Stimulated activated CD4-positive, alpha-beta T cell treated with anti-CD3 and anti-CD28 coated beads, Interleukin-4, amount 100 ng/mL, for 1 hour (primary cell): ENCODE results near the gene OR10T2.
"Not testable (repeated sequence)": the region's sequence is repeated elsewhere in the genome, so short reads cannot be mapped to it uniquely, and the experiment has no call there.

ENCODE experiments used
- DNase-seq: peaks from one replicate; pipeline ENCODE4 v3.0.0-alpha.2; 2020

The OR10T2 gene, protein sequence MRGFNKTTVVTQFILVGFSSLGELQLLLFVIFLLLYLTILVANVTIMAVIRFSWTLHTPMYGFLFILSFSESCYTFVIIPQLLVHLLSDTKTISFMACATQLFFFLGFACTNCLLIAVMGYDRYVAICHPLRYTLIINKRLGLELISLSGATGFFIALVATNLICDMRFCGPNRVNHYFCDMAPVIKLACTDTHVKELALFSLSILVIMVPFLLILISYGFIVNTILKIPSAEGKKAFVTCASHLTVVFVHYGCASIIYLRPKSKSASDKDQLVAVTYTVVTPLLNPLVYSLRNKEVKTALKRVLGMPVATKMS

DNA sequence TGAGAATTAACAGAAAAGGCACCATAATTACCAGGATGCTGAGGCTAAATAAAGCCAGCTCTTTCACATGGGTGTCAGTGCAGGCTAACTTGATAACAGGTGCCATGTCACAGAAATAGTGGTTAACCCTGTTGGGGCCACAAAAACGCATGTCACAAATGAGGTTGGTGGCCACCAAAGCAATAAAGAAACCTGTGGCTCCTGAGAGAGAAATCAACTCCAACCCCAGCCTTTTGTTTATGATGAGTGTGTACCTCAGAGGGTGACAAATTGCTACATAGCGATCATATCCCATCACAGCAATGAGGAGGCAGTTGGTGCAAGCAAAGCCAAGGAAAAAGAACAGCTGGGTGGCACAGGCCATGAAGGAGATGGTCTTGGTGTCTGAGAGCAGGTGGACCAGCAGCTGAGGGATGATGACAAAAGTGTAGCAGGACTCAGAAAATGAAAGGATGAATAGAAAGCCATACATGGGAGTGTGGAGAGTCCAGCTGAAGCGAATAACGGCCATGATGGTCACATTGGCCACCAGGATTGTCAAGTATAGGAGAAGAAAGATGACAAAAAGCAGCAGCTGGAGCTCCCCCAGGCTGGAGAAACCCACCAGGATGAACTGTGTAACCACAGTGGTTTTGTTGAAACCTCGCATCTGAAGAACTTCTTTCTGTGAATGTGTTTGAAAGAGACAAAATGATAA lies at the start of gene OR10T2:
Gene OR10T2, minus strand, starts transcription at position 649 of the 697 bp plus-strand sequence. Its CDS starts 0 bp downstream, at position 649.
- no peak for DNase-seq

DNA sequence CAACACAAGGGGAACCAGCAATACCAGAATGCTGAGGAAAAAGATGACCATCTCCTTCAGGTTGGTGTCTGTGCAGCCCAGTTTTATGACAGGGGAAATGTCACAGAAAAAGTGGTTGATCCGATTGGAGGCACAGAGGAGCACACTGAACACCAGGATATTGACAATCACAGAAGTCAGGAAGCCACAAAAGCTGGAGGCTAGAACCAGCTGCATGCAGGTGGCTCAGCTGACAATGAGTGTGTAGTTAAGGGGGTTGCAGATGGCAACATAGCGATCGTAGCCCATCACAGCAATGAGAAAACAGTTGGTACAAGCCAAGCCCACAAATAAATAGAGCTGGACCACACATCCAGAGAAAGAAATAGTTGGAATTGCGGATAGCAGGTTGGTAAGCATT lies 46.1 kb upstream of the OR10T2 start:
- DNase-seq: no peak

DNA sequence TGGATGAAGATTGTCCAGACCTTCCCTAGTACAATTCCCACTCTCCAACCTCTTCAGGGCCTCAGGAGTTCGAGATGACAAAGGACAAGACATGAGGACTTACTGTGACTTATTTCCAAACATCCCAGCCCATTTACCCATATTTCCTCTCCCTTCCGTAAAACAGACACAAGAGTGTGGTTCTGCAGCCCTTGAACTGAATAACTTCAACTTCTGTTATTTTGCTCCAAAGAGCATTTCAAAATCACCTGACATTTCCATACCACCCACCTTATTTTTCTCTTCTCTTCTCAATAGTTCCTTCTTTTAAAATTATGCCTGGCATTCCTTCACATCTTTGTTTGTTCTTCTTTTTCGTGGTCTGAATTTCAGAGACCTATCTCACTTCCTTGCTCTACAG lies 35.5 kb upstream of the OR10T2 start:
- DNase-seq: no peak

DNA sequence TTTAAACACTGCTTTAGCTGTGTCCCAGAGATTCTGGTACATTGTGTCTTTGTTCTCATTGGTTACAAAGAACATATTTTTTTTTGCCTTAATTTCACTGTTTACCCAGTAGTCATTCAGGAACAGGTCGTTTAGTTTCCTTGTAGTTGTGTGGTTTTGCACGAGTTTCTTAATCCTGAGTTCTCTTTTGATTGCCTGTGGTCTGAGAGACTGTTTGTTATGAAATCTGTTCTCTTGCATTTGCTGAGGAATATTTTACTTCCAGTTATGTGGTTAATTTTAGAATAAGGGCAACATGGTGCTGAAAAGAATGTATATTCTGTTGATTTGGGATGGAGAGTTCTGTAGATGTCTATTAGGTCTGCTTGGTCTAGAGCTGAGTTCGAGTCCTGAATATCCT lies 30.9 kb upstream of the OR10T2 start:
- DNase-seq: not testable (repeated sequence)

DNA sequence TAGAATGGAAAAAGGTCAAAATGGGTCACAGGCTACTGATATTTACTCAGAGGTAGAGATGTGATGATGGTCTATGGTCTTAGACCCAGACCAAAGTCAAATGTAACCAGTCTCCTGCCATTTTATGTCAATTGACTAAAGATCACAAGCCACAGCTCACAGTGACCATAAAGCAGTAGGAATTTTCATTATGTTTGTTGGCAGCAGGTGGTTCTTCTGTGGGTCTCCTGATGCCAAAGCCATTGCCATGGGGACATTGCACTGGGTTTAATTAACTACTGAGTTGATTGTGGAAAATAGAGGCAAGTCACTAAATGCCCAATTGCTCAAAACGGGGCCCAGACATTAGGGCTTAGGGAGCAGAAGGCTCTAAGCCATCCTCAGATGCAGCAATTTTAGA lies 26.9 kb upstream of the OR10T2 start, which contains the start of gene OR10K2:
Gene OR10K2, minus strand, starts transcription at position 101 of the 400 bp plus-strand sequence. CDS start 5,371 bp downstream, outside the sequence.
- DNase-seq: no peak

DNA sequence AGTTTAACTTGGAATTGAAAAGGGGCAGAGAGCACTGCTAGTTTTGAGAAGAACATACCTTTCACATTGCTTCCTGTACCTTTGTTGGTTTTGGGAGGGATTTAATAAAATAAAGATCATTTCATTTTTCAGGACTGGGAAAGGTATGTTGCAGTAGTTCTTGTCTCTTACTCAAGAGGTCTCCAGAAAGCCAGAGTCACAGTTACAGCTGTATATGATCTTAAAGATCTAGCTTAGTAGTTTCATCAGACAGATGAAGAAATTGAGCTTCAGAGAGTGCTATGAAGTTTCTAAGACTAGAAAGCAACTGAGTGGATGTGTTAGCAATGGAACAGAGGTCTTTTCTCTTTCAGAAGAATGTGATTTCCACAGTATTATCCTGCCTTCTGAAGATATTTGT lies 25.8 kb upstream of the OR10T2 start:
- DNase-seq: no peak

DNA sequence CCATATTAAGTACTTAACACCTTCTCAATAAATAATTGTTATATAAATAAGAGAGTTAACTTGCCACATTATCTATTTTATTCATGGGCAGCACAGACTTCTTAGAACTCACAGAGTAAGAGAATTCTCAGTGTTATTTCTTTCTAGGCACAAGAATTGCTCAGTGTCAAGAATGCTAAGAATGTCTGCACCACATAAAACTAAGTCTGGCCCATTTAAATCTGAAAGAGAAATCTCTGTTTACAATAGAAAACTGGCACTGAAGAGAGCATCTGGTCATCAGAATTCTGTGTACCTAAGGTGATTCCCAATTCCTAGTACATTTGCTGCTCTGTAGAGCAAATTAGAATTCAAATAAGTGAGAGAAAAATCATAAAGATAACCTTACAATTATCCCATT lies 22.9 kb upstream of the OR10T2 start:
- DNase-seq: no peak

DNA sequence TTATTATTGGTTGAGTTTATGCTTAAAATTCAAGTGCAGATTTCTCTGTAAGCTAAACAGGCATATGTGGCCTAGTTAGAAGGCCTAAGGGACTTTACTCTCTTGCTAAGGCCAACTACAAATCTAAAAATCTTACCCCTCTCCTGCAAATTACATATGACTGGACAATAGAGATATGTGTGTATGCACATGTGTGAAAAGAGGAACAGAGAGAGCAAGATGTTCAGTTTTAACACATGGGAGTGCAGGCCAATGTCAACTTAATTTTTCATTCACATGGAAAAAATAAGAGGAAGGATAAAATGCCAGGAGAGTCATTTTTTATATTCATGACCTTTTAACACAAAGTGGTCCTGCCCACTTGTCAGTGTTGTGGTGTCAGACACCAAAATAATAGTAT lies 18.3 kb upstream of the OR10T2 start:
- no peak for DNase-seq

DNA sequence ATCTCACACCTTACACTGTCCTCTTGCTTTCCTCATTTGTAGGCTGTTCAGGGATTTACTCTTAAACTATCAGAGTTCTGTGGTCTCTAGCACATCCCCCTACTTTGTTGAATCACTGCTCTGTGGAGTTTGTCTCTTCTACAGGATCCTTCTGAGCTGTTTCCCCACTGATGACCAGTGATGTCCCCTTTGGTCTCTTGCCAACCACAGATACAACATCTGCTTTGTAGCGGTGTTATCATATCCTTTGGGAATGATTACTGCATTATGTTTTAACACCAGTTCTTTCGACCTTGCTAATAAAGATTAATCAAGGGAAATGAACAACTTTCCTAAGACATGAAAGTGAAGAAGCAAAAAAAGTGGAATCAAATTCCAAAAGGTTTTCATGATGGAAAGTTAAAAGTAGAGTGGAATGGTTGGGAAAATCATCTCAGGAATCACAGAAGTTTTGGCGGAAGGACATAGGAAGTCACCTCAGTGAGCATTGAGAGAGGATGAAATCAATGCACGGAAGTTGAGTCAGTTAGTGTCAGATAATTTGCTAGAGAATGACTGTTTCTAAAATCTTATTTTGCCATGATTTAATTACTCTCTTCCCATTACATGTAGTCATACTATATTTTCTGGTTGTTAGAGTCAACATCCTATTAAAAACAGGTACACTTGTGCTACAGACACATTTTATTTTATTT lies 15.5 kb upstream of the OR10T2 start:
- DNase-seq: no peak

DNA sequence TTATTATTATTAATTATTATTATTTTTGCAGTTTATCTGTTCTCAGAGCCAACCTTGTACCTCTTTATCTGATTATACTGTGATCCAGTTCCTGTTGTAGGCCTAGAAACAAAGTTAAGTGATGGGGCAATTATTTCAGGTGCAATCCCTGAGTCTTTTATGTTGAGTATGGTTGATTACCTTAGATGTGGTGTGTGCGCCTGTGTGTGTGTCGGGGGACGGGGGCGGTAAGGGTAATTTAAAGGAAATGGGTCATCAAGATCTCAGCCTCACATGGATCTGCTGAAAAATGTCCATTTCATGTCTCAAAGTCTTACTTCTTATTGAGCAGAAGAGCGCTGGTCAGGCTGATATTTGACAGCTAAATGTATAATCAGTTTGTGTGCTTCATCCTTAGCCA lies 7.8 kb upstream of the OR10T2 start:
- no peak for DNase-seq

DNA sequence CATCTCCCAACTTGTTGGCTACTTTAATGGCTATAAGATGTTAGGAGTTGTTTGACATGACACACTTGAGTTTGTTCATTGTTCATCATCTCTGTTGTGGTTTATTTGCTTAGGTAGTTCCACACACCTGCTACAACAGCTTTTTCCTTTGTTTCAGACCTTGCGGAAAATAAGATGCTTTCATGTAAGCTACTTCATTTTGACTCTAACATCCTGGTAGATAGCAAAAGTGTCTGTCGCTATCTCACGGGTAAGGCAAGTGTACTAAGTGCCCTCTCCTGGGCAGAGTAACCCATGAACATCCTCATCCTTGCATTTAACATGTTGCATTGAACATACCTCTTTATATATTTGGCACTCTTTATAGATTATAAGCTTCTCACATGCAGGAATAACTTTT lies 1.6 kb upstream of the OR10T2 start:
- no peak for DNase-seq

DNA sequence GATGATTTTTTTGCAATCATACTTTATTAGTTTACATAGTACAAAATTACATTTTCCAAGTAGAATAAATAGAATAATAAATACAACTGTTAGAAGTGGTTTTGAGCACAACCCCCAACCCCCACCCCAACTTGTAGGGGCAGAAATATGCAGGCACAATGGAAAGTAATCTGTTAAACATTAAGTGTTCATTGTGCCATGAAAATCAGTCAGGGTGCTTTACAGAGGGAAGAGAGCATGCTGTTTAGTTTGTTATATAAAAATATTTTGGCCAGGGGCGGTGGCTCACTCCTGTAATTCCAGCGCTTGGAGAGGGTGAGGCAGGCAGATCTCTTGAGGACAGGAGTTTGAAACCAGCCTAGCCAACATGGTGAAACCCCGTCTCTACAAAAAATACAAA lies 2.6 kb downstream of the OR10T2 start:
- DNase-seq: no peak

DNA sequence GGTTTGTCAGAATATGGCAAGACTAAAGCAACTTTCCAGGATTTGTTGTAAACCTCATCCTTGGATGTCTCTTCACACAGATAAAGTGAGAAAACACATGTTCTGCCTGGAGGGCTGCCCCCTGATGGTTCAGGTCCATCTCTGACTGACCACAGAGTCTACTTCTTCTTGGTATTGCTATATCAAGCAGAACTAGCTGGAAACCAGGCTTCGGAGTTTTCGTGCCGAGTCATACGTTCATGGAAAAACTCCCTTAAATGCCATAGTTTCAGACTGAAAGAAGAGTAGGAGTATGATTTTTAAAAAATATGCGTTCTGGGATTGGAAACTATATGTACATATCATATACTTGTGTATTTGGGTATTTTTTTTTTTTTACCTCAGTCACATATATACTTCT lies 5.8 kb downstream of the OR10T2 start:
- DNase-seq: no peak

DNA sequence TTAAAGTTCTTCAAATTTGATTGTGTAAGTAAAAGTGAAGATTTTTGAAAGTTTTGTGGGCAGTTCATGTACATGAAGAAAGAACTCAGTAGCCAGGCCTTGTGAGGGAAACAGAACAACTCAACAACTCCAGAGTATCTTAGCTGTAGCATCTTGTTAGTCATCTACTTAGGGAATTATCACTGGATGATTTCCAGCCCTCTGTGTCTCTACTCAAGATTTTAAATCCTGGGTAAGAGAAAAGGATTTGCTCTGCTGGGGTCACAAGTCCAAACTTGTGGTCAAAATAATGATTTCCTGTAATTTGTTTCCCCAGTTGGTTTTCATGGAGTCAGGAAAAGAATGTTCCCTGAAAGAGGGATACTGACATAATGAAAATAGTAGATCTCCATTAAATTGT lies 8.2 kb downstream of the OR10T2 start:
- DNase-seq: no peak

DNA sequence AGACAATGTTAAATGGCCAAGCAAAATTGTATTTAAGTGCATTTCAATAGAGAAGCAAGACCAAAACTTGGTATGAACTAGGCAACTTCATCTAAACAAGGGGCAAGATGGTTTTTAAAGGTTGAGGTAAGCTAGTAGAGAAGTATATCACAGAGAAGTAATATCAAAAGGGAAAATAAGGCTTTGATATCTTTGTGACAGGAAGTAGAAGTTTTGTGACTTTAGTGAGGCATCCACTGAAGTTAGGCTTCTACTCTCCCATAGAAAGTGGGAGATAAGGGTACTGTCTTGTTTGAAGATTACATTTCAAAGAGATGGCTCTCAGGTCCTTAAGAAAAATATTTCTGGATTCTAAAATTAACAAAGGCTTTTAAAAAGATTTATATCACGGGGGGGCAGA lies 8.9 kb downstream of the OR10T2 start:
- DNase-seq: no peak

DNA sequence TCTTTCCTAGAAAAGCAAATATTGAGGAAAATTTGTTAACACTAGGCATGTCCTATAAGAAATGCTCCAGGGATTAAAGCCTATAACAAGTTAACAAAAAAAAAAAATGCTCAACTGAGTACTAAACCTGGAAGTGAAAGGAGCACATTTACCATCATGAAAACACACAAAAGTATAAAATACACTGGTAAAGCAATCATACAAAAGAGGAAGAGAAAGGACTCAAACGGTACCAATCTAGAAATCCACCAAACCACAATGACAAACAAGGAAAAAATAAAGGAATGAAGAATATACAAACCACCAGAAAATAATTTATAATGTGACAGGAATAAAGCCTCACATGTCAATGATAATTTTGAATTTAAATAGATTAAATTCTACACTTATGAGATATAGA lies 24.4 kb downstream of the OR10T2 start:
- no peak for DNase-seq

DNA sequence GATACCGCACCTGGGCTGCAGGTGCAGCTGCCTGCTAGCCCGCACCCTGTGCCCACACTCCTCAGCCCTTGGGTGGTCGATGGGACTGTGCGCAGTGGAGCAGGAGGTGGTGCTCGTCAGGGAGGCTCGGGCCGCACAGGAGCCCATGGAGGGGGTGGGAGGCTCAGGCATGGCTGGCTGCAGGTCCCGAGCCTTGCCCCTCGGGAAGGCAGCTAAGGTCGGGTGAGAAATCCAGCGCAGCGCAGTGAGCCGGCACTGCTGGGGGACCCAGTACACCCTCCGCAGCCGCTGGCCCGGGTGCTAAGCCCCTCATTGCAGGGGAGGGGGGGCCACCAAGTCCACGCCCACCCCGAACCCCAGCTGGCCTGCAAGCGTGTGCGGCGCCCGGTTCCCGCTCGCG lies 25.2 kb downstream of the OR10T2 start:
- not testable (repeated sequence) for DNase-seq

DNA sequence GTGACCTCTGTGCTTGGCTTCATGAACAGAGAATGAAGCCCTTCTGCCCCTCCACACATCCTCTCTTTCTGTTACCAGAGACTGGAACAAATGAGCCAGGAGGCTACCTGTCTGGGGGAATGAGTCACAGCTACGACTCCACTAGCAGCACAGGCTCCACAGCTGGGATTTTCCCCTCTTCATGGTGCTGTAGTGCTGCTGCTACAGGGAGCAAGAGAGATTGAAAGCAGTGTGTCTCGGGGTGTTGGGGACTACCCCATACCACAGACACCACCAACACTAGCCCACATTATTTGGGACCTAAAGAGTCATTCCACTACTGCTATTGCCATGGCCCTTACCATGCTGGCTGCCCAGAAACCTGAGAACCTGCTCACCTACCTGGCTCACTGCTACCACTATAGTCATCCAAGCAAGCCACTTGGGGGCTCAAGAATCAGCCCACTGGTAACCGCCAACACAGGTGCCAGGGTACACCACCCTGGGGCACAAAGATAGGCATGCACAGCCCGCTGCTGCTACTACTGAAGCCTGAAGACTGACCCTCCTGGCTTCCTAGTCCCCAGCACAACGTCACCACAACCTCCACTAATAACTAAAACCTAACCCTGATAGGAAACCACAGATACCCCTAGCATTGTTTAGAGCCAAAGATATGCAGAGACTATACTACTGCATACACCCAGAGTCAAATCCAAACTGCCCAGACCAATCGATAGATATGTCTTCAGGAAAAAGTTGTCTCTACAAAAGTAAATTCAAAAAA lies 27.9 kb downstream of the OR10T2 start:
- peak; percentile 6 for DNase-seq

DNA sequence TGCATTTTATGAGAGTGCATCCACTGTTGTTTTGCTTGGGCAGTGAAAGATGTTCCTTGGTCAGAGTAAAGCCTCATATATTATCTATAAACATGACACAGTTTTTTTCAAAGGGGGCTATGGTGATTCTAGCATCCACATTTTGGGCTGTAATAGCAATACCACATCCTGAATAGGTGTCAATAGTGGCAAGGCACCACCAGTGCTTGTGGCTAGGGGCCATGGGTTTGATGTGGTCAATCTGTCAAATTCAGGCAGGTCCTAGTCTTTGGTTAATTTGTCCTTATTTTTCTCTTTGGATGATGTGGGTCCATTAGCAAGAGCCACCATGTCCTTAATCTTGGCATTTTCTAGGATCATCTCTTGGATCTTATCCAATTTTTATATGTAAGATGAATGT lies 32.5 kb downstream of the OR10T2 start:
- no peak for DNase-seq

DNA sequence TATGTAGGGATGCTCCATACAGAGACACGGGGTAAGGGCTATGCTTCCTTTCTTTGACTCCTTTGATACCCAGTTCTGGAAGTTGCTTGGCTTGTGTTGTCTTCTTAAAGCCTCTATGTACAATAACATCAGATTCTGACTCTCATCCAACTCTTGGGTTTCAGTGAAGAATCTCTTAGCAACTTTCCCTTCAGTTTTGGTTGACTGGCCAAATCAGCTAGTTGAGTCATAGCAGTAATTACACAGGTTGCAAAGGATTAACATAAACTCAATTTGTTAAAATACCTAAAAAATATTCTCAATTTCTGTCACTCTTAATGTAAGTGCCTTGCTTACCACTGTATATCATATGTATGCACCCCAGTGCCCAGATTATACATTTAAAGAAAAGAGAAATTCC lies 36.3 kb downstream of the OR10T2 start:
- no peak for DNase-seq

DNA sequence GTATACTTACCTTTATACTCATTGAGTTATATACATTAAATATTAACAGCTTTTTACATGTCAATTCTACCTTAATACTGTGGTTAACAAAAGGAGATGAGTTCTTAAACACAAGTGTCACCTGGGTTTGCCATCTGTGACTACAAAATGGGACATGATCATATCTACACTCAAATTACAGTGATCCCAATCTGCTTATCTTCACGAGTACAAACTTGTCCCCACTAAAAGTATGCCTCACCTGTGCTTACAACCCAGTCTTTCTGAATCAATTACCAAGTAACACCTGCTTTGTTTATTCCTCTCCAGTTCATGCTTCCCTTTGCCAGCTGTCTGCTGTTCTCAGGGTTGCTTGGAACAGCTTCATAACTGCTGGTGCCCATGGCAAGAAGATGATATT lies 36.8 kb downstream of the OR10T2 start:
- DNase-seq: no peak

DNA sequence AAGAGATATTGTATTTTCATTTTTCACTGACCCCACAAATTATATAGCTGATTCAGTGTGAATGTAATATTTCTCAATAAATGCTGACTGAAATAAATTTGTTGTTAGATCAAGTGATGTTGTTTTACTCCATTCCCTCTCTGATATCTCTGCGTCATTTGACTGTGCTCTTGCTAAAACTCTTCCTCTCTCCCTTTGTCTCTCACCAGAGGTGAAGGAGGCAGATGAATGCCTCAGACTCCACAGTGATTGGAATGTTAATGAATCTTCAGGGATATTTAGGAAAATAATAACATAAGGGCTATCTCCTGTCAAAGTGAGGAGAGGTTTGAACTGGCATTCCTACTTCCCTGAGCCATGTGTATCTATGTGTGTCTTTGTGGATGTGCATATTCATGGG lies 41.8 kb downstream of the OR10T2 start:
- DNase-seq: no peak

DNA sequence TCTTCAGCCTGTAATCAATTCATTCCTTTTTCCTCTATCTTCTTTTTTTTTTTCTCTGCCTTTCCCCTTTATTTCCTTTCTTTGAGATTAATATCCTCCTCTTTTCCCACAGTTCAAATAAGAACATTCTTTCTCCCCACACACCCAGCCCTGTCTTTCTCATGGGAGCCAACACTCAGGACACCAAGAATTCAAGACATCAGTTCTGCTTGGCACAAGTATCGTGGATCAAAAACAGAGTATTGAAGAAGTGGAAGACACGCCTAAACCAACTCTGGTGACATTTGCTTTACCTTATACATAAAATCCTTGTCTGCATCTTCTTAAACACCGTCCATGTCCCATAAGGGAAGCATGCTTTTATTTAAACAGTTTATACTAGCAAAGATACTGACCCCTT lies 42.6 kb downstream of the OR10T2 start:
- DNase-seq: no peak
